HUES48 (cell line): ENCODE results near the gene B3GALT4.

Experiments
- H3K27ac ChIP-seq: one replicate; pipeline ENCODE4 v1.7.0; 2013; ENCODE audit warnings: low read depth, low read length, inconsistent platforms
- H3K27me3 ChIP-seq: 2 replicates; pipeline ENCODE4 v1.6.1; 2013; ENCODE audit warnings: mild to moderate bottlenecking, low read length; ENCODE audit not compliant: control insufficient read depth, insufficient read depth
- H3K36me3 ChIP-seq: 2 replicates; pipeline ENCODE4 v1.6.1; 2013; ENCODE audit warnings: low read length; ENCODE audit not compliant: control insufficient read depth, insufficient read depth
- H3K4me1 ChIP-seq: 2 replicates; pipeline ENCODE4 v1.6.1; 2013; ENCODE audit warnings: mild to moderate bottlenecking, low read length; ENCODE audit not compliant: control insufficient read depth, insufficient read depth
- H3K4me3 ChIP-seq: 2 replicates; pipeline ENCODE4 v1.5.1; 2013; ENCODE audit warnings: mild to moderate bottlenecking, low read depth, low read length
- H3K9ac ChIP-seq: 2 replicates; pipeline ENCODE4 v1.6.1; 2013; ENCODE audit warnings: mild to moderate bottlenecking, low read depth, low read length, moderate library complexity
- H3K9me3 ChIP-seq: 2 replicates; pipeline ENCODE4 v1.6.1; 2013; ENCODE audit warnings: low read length; ENCODE audit not compliant: control insufficient read depth, insufficient read depth

B3GALT4 gene

DNA sequence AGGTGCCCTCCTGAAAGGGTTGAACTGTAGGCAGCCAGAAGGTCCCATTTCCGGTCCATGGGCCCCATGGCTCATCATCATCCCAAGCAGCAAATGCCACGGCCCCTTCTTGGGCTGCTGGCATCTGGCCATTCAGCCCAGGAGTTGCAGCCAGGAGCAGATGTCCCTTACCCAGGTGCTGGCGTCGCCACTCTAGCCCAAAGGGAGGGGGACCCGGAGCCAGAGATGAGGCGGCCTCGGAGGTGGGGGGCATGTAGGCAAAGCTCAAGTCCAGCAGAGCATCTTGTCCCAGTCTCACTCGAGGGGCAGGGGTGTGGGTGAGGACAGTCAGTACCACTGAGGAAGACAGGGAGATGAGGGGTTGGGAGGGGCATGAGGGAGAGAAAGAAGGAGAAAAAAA, 28.1 kb downstream of the B3GALT4 start:
- Histone ChIP-seq H3K36me3 (peaks cover 3% of the 10 kb centered on the region; the same call in 1 of the 2 replicates), H3K4me3 (no peak overlapping the region), H3K9ac (no peak overlapping the region), H3K4me1 (no peaks in the 10 kb centered on the region), H3K27me3 (no peaks in the 10 kb centered on the region), H3K9me3 (no peaks in the 10 kb centered on the region), H3K27ac (no peak overlapping the region)

DNA sequence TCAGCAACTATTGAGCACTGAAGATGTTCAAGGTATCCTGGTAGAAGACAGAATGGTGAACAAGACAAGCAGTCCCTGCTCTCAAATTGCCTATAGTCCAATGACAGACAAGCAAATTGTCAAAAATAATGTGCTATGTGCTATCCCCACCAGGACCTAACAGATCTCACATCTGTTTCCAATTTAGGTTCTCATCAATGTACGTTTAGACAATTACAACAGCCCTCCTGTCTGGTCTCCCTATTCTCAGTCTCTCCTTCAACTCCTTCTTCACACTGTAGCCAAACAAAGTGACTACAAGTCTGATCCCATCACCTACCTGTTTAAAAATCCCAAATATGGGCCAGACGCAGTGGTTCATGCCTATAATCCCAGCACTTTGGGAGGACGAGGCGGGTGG, 29.4 kb downstream of the B3GALT4 start:
- Histone ChIP-seq H3K27ac (no peak overlapping the region), H3K9ac (no peak overlapping the region), H3K27me3 (no peaks in the 10 kb centered on the region), H3K4me3 (no peak overlapping the region), H3K9me3 (no peaks in the 10 kb centered on the region), H3K36me3 (peaks cover 3% of the 10 kb centered on the region; the same call in 1 of the 2 replicates), H3K4me1 (no peaks in the 10 kb centered on the region)

DNA sequence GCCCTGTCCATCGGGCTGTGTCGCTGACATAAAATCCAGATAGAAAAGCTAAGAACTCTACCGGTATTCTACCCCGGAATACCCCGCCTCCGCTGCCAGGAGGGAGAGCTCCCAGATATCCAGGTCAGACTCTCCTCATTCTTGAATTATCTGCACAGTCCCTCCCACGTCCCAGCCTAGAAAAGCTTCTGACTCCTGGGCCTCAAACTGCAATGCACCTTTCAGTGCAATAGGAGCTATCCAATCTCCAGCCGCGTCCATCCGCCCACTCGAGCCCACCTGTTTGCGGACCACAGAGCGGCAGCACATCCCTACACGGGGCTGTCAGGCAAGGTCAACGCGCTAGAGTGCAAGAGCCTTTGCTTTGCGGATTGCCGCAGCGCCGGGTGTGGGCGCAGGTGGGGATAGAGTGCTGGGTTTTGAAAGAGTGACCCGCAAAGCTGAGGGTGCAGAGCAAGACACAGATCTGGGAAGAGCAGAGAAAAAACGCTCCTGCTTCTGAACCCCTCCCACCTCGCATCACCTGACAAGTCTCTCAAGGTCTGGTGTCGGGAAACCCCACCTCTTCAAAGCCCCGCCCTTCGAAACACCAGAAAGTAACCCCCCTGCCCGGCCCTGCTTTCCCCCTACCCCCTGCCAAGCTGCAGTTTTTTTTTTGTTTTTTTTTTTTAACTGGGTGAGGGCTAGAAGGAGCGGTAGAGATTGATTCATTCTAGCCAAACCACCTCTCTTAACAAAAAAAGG, 35.6 kb downstream of the B3GALT4 start:
- H3K4me3 ChIP-seq: peak overlapping the region; percentile 98
- peak overlapping the region; percentile 76 for H3K27ac ChIP-seq
- peaks cover 4% of the 10 kb centered on the region for H3K36me3 ChIP-seq

DNA sequence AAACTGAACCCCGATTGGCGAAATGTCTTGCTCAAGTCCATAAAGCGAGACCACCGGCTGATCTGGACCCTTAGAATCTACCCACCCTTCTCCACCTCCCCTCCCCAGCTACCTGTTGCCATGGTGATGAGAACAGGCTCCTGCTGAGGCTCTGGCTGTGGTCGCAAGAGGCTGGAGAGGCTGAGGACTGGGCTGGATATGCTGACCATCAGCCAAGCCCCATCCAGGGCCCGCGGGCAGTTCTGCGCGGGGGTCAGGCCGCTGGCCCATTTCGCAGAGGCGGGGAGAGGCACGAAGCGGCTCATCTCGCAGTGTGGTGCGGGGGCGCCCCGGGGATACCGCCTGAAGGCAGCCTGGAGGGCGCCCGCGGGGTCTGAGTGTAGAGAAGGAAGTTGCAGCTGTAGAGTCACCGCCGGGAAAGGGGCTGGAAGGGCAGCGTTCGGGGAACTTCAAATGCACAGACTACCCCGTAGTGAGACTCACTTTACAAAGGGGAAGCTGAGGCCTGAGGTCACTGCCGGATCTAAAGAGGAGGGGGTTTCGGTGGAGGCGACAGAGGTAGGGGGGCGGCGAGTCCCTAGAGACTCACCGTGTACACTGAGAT, 36.3 kb downstream of the B3GALT4 start:
- Histone ChIP-seq H3K4me1 (peaks cover 23% of the 10 kb centered on the region), H3K27ac (peak overlapping the region; percentile 76), H3K4me3 (peak overlapping the region; percentile 98), H3K9me3 (no peaks in the 10 kb centered on the region), H3K27me3 (no peaks in the 10 kb centered on the region), H3K36me3 (peaks cover 4% of the 10 kb centered on the region), H3K9ac (peak overlapping the region; percentile 71; the same call in 1 of the 2 replicates)

More for the DNA sequence above, 35.6 kb downstream of the B3GALT4 start:
- 0 out of 2 replicates have a peak overlapping the region, but pooled peaks have one; percentile 71 for H3K9ac ChIP-seq
- H3K9me3 ChIP-seq: no peaks in the 10 kb centered on the region
- no peaks in the 10 kb centered on the region for H3K27me3 ChIP-seq
- H3K4me1 ChIP-seq: peaks cover 21% of the 10 kb centered on the region

DNA sequence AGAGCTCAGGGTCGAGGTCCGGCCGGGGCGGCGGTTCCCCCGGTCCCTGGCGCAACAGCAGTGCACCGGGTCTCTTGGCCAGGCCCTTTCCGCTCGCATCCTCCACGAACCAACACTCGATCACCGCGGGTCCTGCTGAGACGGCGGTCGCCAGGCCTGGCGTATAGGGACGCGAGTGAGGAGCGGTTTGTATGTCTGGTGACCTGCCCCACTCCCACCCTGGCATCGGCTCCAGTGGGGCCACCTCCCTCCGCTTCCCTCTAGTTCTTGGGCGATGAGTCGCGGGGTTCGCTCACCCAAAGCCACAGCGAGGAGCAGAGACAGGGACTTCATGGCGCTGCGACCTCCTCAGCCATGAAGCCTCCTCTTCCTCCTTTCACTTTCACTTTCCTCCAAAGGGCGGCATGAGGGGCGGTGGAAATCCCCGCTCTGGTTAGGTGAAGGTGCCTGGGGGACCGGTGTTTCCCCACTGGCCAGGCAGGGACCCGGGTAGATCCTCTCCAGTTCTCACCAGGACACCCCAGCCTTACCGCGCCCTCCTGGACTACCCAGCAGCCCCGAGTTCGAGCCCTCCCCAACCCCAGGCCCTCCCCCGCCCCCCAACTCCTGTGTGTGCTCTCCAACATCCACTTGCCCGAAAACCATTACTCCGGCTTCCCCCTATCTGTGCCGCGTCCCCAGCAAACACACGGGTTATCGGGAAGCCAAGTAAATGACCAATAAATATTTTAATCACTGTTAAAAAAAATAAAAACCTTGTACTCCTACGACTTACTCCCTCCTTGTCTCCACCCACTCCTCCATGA, 37.0 kb downstream of the B3GALT4 start, which contains the start of gene TAPBP:
Gene TAPBP, minus strand, starts transcription at position 370 of the 806 bp plus-strand sequence. Its CDS starts 37 bp downstream, at position 333.
- Histone ChIP-seq H3K27ac (peak within 1 kb of the TSS; percentile 76), H3K27me3 (no peaks in the 10 kb centered on the region), H3K9me3 (no peaks in the 10 kb centered on the region), H3K36me3 (peaks cover 9% of the 10 kb centered on the region), H3K4me1 (peaks cover 30% of the 10 kb centered on the region), H3K9ac (peak within 1 kb of the TSS; percentile 71), H3K4me3 (peak within 1 kb of the TSS; percentile 98)

DNA sequence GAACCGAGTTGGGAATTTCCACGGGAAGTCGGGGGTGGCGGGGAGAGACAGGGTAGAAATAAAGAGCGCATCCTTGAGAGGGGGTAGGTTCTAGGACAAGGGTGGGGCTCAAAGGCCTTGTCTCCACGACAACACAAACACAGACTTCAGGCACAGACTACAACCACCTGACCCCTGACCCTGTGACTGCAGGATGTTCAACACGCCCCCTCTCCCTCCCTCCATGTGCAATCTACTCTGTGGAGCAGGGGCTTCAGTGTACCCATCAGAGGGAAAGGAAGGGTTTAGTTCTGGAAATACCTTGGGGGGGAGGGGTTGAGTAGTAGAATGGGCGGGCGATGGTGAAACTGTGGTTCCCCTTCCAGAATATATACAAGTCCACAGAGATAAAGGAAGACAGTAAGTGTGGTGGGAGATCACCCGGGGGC, 37.6 kb downstream of the B3GALT4 start:
- H3K9me3 ChIP-seq: no peaks in the 10 kb centered on the region
- peak overlapping the region; percentile 98 for H3K4me3 ChIP-seq
- H3K27ac ChIP-seq: no peak overlapping the region
- peaks cover 16% of the 10 kb centered on the region for H3K36me3 ChIP-seq
- H3K4me1 ChIP-seq: peaks cover 30% of the 10 kb centered on the region
- H3K27me3 ChIP-seq: no peaks in the 10 kb centered on the region
- no peak overlapping the region for H3K9ac ChIP-seq

DNA sequence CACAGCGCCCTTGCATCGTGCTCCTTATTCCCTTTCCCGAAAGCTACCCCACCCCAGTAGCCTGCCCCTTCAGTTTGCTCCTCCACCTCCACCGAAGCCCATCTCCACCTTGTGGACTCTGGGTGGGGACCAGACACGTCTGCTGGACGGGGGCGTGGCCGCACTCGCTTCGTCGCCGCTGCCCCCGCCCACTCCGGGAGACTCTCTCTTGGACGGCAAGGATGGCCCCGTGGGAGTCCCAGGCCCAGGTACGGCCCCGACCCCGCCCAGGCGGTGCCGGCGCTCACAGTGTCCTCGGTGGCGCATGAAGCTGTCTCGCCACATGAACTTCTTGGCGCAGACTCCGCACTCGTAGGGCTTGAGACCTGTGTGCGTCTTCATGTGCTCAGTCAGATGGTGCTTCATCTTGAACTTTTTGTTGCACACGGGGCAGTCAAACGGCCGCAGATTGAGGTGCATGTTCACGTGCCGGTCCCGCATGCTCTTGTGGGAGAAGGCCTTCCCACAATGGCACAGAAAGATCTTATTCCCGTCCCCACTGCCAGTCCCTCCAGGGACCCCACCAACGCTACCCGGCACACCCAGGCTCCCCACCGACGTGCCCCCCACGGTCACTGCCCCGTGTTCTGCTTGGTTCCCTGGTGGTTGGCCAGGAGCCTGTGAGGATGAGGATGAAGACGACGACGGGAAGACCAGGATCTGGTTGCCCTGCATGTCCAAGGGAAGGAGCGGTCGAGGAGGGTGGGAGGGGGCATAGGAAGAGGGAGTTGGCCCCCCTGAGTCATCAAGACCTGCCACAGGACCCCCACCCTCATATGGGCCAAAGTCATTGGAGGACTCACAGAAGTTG, 38.2 kb downstream of the B3GALT4 start:
- H3K4me1 ChIP-seq: peaks cover 31% of the 10 kb centered on the region

DNA sequence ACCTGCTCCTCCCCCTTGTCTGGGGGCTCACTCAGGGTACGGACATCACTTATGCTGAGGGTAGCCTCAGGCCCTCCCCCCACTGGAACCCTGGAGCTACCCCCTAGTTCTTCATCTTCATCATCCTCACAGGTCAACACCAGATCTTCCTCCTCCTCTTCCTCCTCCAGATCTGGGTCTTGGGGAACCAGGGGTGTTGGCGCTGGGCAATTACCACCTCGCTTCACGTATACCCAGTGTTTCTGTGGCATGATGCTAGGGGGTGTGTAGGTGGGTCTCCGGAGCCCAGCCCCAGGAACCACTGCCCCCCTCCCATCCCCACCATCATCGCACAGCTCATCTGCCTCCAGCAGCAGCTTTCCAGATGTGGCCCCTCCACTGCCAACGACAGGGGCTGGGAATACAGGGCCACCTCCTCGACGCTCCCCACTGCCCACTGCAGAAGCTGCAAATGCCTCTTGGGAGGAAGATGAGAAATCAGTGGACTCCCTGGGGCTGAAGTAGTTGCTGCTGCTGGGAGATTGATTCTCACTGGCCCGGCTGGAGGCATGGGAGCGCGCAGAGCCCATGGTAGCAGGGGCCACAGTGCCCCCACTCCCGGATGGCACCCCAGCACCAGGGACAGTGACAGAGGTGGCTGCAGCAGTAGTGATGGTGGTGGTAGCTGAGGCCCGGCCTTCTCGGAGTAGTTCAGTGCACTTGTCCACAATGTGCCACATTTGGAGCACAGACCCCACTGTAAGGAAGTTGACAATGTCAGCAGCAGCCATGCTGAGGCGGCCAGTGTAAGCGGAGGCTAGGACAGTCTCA, 39.1 kb downstream of the B3GALT4 start:
- no peak overlapping the region for H3K9ac ChIP-seq
- H3K4me1 ChIP-seq: peaks cover 33% of the 10 kb centered on the region

More for the DNA sequence above, 38.2 kb downstream of the B3GALT4 start:
- Histone ChIP-seq H3K27ac (no peak overlapping the region), H3K9ac (no peak overlapping the region), H3K27me3 (no peaks in the 10 kb centered on the region), H3K4me3 (peak overlapping the region; percentile 98), H3K9me3 (no peaks in the 10 kb centered on the region), H3K36me3 (peaks cover 22% of the 10 kb centered on the region)

DNA sequence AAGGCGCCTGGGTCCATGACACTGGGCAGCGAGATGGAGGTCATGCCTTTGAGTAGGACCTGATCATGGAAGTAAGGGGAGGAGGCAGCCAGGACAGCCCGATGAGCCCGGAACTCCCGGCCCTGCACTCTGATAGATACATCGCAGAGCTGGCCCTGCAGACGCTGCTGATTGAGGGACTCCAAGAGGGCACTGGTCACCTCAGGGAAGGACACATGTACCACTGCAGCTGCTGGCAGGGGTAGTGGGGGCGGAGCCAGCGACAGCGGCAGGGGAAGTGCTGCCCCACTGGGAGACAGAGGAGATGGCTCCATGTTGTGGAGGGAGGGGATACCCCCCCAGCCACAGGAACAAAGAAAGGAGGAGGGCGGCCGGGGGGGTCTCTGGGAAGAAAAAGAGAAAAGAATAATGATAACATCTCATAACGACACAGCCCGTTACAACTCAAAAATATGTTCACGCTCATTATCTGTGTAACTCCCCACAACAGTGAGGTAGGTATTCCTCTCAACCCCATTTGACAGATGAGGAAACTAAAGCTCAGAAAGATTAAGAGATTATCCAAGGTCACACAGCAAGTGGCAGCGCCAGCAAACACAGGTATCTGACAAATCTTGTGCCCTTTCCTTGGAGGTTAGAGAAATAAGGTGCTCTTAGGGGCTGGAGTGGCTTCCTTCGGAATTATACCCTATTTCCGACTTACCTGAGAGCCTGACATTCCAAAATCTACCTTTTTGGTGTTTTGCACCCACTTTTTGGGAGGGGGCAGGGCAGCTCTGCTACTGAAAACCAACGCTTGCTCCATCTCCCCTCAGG, 39.9 kb downstream of the B3GALT4 start:
- Histone ChIP-seq H3K9me3 (no peaks in the 10 kb centered on the region), H3K9ac (no peak overlapping the region), H3K4me1 (peaks cover 40% of the 10 kb centered on the region), H3K4me3 (peak overlapping the region; percentile 65), H3K27me3 (no peaks in the 10 kb centered on the region), H3K36me3 (peaks cover 34% of the 10 kb centered on the region), H3K27ac (peak overlapping the region; percentile 7)

More for the DNA sequence above, 39.1 kb downstream of the B3GALT4 start:
- peaks cover 30% of the 10 kb centered on the region for H3K36me3 ChIP-seq
- H3K27me3 ChIP-seq: no peaks in the 10 kb centered on the region
- no peak overlapping the region for H3K27ac ChIP-seq
- no peak overlapping the region for H3K4me3 ChIP-seq
- no peaks in the 10 kb centered on the region for H3K9me3 ChIP-seq
